Mesendoderm (in vitro differentiated cells): ENCODE results near the gene SEMA6D.

Source experiments
- DNase-seq: peaks from one replicate; pipeline ENCODE4 v3.0.0; 2013
- H2AK5ac ChIP-seq: 2 replicates; pipeline ENCODE4 v1.6.1; 2013; ENCODE audit warnings: low read length, inconsistent platforms
- H2BK120ac ChIP-seq: 2 replicates; pipeline ENCODE4 v1.6.1; 2013; ENCODE audit warnings: low read depth, mild to moderate bottlenecking, low read length, moderate library complexity, mixed read lengths
- H2BK15ac ChIP-seq: replicated peaks from 2 replicates; pipeline ENCODE4 v1.6.1; 2013; ENCODE audit warnings: low read depth, mild to moderate bottlenecking, moderate library complexity
- H2BK5ac ChIP-seq: 2 replicates; pipeline ENCODE4 v1.6.1; 2013; ENCODE audit warnings: low read length, inconsistent platforms
- H3K18ac ChIP-seq: 2 replicates; pipeline ENCODE4 v1.6.1; 2013; ENCODE audit warnings: mild to moderate bottlenecking, low read length, mixed read lengths
- H3K23ac ChIP-seq: one replicate; pipeline ENCODE4 v1.6.1; 2013; ENCODE audit warnings: low read length
- H3K27ac ChIP-seq: 2 replicates; pipeline ENCODE4 v1.5.1; 2013; ENCODE audit warnings: low read depth, mild to moderate bottlenecking, inconsistent platforms, low read length, moderate library complexity
- H3K27me3 ChIP-seq: 2 replicates; pipeline ENCODE4 v1.6.1; 2013; ENCODE audit warnings: low read length, control low read depth, mild to moderate bottlenecking, inconsistent platforms; ENCODE audit not compliant: insufficient read depth, poor library complexity
- H3K36me3 ChIP-seq: 2 replicates; pipeline ENCODE4 v1.6.1; 2013; ENCODE audit warnings: low read length, inconsistent platforms; ENCODE audit not compliant: control insufficient read depth, insufficient read depth
- H3K4ac ChIP-seq: one replicate; pipeline ENCODE4 v1.6.1; 2013; ENCODE audit warnings: low read depth, mild to moderate bottlenecking, low read length, moderate library complexity
- H3K4me1 ChIP-seq: 2 replicates; pipeline ENCODE4 v1.6.1; 2013; ENCODE audit warnings: low read depth, low read length, inconsistent platforms; ENCODE audit not compliant: control insufficient read depth
- H3K4me2 ChIP-seq: 2 replicates; pipeline ENCODE4 v1.6.1; 2013; ENCODE audit warnings: low read length
- H3K4me3 ChIP-seq: 2 replicates; pipeline ENCODE4 v1.5.1; 2013; ENCODE audit warnings: mild to moderate bottlenecking, low read length
- H3K56ac ChIP-seq: one replicate; pipeline ENCODE4 v1.6.1; 2013; ENCODE audit warnings: low read length
- H3K79me1 ChIP-seq: 2 replicates; pipeline ENCODE4 v1.6.1; 2013; ENCODE audit warnings: low read length, inconsistent platforms
- H3K79me2 ChIP-seq: 2 replicates; pipeline ENCODE4 v1.6.1; 2013; ENCODE audit warnings: mild to moderate bottlenecking, low read length; ENCODE audit not compliant: control insufficient read depth, insufficient read depth
- H3K9ac ChIP-seq: 2 replicates; pipeline ENCODE4 v1.6.1; 2013; ENCODE audit warnings: low read length, inconsistent platforms
- H4K5ac ChIP-seq: one replicate; pipeline ENCODE4 v1.6.1; 2013; ENCODE audit warnings: low read length
- H4K8ac ChIP-seq: one replicate; pipeline ENCODE4 v1.6.1; 2013; ENCODE audit warnings: low read depth, mild to moderate bottlenecking, control low read depth, low read length, moderate library complexity
- WGBS: extraction: QIAGEN DNeasy Blood & Tissue Kit; methylation state at CpG from one replicate; pipeline ENCODE4 v1.1.7; 2013; ENCODE audit warnings: low lambda C conversion rate, missing lambda C conversion rate; ENCODE audit not compliant: insufficient coverage; ENCODE audit errors: extremely low coverage; 5-methylcytosine and 5-hydroxymethylcytosine counted together

Gene SEMA6D

DNA sequence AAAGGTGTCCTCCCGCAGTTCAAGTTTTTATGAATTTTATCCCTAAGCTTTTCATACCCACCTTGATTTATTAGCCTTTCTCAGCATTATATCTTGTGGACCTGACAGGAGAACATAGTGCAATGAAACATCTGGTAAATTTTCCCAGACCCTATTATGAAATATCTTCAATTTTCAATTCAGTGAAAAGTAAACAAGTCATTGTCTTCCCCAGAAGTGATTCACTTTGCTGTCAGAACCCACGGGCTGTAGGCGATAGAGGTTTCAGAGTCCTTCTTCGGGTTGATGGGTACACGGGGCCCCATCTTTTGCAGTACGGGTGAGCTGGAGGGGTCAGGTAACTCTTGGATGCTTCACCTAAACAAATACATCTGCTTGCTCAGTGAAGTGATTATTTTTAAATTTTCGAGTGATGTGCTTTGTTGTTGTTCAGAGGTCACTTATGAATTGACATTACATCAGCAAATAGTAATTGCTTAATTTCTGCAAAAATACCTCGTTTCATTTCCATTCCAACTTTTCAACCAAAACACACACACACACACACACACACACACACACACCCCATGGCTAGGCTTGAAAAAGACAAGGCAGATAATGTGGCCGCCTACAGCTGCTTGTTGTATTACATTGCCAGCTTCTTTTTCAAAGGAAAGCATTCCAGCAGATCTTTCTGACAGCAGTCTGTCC, 102.9 kb downstream of the SEMA6D start:
- Histone ChIP-seq H3K27ac (no peak overlapping the region), H2AK5ac (no peak overlapping the region), H3K18ac (no peak overlapping the region), H4K8ac (no peak overlapping the region), H3K27me3 (no peaks in the 10 kb centered on the region), H3K23ac (no peak overlapping the region), H3K79me1 (no peaks in the 10 kb centered on the region), H2BK120ac (no peak overlapping the region), H3K79me2 (no peaks in the 10 kb centered on the region), H3K4ac (no peak overlapping the region), H4K5ac (no peak overlapping the region), H3K9ac (no peak overlapping the region), H2BK15ac (no peak overlapping the region), H3K4me1 (peaks cover 8% of the 10 kb centered on the region), H3K4me3 (no peak overlapping the region), H3K36me3 (no peaks in the 10 kb centered on the region), H3K4me2 (no peak overlapping the region), H2BK5ac (no peak overlapping the region), H3K56ac (no peak overlapping the region)
- no peak for DNase-seq
- WGBS: 100% methylated on average over 1 of the region's 9 CpGs

DNA sequence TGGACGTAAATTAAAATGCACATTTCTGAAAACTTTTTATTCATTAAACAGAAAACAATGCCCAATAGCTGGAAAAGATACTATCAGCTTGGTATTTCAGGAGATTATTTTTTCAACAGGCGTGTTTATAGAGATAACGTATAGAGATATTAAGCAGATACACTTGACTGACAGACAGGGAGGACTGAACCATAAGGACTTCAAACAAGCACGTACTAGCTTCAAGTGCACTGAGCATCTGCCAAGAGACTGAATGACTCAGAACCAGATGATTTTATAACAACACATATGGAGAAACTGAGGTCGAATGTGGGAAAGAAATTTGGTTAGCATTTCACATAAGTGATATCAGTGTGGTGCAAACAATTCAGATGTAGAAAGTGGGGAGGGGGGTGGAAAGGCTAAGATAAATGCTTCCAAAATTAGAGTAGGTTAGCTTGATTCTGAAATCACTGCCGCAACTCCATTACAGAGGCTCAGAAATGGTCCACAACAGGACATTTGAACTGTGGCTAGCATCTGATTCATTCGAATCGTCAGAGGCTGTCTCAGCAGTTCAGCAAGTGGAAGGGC, 103.5 kb downstream of the SEMA6D start:
- Histone ChIP-seq H3K4me2 (no peak overlapping the region), H3K4ac (no peak overlapping the region), H2AK5ac (no peak overlapping the region), H4K5ac (no peak overlapping the region), H2BK5ac (no peak overlapping the region), H2BK15ac (no peak overlapping the region), H3K27ac (no peak overlapping the region), H2BK120ac (no peak overlapping the region), H4K8ac (no peak overlapping the region), H3K79me1 (no peaks in the 10 kb centered on the region), H3K36me3 (no peaks in the 10 kb centered on the region), H3K79me2 (no peaks in the 10 kb centered on the region), H3K18ac (no peak overlapping the region), H3K4me1 (peaks cover 8% of the 10 kb centered on the region), H3K56ac (no peak overlapping the region), H3K9ac (no peak overlapping the region), H3K23ac (no peak overlapping the region), H3K27me3 (no peaks in the 10 kb centered on the region), H3K4me3 (no peak overlapping the region)
- WGBS: no CpG with 5 or more reads among the region's 8 CpGs
- DNase-seq: no peak

DNA sequence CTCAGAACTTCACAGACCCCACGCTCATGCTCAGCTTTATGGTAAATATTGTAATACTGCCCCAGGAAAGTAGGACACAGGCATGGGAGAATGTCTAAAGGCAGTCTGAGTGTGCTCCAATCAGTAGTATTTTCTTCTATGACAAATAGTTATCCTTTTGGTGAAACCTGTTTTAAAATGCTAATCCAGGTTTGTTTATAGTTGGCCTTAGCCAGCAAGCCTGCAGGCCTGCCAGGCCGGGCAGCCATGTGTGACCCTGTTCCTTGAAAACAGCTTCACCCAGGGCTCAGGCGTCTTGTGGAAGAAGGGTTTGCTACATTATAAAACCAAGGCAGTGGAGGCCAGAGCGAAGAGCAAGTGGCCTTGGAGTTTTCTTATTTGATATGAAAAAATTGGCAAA, 104.7 kb downstream of the SEMA6D start:
- H3K4me3 ChIP-seq: no peak overlapping the region
- H3K18ac ChIP-seq: no peak overlapping the region
- H3K79me1 ChIP-seq: no peaks in the 10 kb centered on the region
- no peak overlapping the region for H2AK5ac ChIP-seq
- no peaks in the 10 kb centered on the region for H3K27me3 ChIP-seq
- H3K36me3 ChIP-seq: no peaks in the 10 kb centered on the region
- peak overlapping the region; percentile 13 for H2BK15ac ChIP-seq
- no peak overlapping the region for H3K4ac ChIP-seq
- no peak overlapping the region for H3K9ac ChIP-seq
- H4K8ac ChIP-seq: no peak overlapping the region
- H4K5ac ChIP-seq: no peak overlapping the region
- WGBS: no CpG with 5 or more reads among the region's 4 CpGs
- H3K23ac ChIP-seq: no peak overlapping the region
- DNase-seq: no peak
- H3K27ac ChIP-seq: no peak overlapping the region
- no peaks in the 10 kb centered on the region for H3K79me2 ChIP-seq
- no peak overlapping the region for H2BK120ac ChIP-seq
- no peak overlapping the region for H2BK5ac ChIP-seq
- peaks cover 8% of the 10 kb centered on the region for H3K4me1 ChIP-seq
- no peak overlapping the region for H3K56ac ChIP-seq
- no peak overlapping the region for H3K4me2 ChIP-seq
